ENCODE results near the gene CAMK1G. TPM values are rescaled to one million over a fixed set of nuclear protein-coding genes. Genes with fewer than 3 reads are reported as not detected.

CAMK1G gene
- total RNA-seq (not detected), polyA plus RNA-seq (not detected)

DNA sequence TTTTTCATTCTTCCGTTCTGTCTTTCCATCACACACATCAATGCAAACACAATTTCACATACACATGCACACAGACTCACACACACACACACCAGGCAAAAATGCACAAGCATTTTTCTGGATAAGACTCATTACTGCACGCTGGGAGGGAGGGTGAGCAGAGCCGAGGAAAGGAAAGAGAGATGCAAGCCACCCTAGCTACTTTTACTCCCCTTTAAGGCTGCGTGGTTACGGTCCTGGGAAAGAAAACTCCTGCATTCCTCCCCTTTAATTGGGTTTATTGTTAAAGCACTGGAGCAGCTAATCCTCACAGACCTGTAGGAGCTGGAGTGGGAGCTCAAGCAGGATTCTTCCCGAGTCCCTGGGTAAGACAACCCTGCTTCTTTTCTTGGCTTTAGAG lies at the start of gene CAMK1G:
Gene CAMK1G (plus strand): TSS at position 307 of the 400 bp plus-strand sequence. CDS start 11,270 bp downstream, outside the sequence.
- Histone ChIP-seq H3K9me3 (ENCODE audit: control insufficient read depth in 2 of 2, low read length in 2 of 2) (no peaks in the 10 kb centered on the region), H3K27me3 (ENCODE audit: control insufficient read depth, insufficient read depth, low read length) (peaks cover 51% of the 10 kb centered on the region), H3K4me1 (ENCODE audit: control insufficient read depth, insufficient read depth, low read length, poor library complexity, severe bottlenecking) (no peaks in the 10 kb centered on the region), H3K4me3 (ENCODE audit: low read depth, low read length) (no peak within 1 kb of the TSS), H3K27ac (ENCODE audit: insufficient read depth, low read length, poor library complexity, severe bottlenecking) (no peak within 1 kb of the TSS), H3K36me3 (ENCODE audit: control insufficient read depth, insufficient read depth, low read length) (no peaks in the 10 kb centered on the region)
- Mint-ChIP-seq H3K27ac (no peak within 1 kb of the TSS), H3K9me3 (no peaks in the 10 kb centered on the region), H3K27me3 (peaks cover 27% of the 10 kb centered on the region), H3K36me3 (no peaks in the 10 kb centered on the region), H3K4me3 (no peak within 1 kb of the TSS), H3K4me1 (no peaks in the 10 kb centered on the region)
- DNase-seq (no peak), ATAC-seq (ENCODE audit: low read depth in 2 of 2) (no peak)

DNA sequence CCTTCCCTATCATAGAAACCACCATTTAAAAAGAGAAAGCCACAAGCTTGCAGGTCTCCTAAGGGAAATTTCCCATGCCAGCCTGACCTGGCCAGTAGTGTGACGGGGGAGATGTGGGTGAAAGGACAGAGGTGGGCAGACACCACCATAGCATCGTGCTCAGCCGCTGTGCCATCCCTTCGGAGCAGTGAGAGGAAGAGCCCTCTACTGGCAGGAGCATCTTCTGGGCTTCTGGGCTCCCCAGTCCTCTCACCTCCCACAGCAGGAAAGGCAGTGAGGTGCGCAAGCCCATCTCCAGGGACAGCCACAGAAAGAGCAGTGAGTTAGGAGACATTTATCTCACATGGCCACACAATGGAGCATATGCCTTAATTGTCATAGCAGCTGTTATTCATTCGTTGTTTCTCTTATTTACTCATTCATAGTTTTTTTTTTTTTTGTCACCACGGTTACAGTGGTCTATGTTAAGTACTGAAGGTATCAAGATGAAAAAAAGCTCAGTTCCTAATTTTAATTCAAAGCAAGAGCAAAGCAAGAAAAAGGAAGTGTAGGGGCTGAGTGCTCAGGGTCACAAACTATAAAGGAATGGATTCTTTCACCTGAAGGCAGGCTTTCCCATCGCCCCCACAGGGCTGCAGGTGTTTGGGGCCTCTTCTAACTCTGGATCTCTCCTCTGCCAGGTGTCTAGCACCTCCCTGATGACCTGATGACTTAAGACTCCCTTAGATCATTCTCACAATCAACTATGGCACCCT lies 48.8 kb upstream of the CAMK1G start:
- peaks cover 41% of the 10 kb centered on the region for H3K27me3 Mint-ChIP-seq
- H3K9me3 ChIP-seq (ENCODE audit: control insufficient read depth in 2 of 2, low read length in 2 of 2) = no peaks in the 10 kb centered on the region

DNA sequence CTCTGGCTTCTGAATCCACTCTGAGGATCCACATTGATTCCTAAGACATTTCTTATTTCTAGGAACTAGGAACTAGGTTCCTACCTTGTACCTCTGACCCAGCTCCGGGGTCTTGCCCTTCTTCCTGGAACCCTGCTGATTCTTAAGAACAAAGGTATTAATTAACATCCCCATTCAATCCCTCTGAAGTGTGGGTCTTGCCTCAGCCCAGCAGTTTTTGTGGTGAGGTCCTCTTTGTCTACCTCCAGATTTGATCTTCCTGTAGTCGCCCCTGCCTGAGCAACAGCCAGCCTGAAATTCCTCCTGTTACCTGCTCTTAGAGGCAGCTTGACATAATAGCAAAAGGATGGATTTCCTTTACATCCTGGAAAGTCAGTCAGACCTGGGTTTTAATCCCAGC lies 46.7 kb upstream of the CAMK1G start:
- Mint-ChIP-seq H3K27me3 (peaks cover 41% of the 10 kb centered on the region), H3K36me3 (no peaks in the 10 kb centered on the region), H3K27ac (no peak overlapping the region), H3K9me3 (no peaks in the 10 kb centered on the region), H3K4me3 (no peak overlapping the region), H3K4me1 (no peaks in the 10 kb centered on the region)
- no peak overlapping the region for H3K27ac ChIP-seq (ENCODE audit: insufficient read depth, low read length, poor library complexity, severe bottlenecking)
- peaks cover 10% of the 10 kb centered on the region for H3K27me3 ChIP-seq (ENCODE audit: control insufficient read depth, insufficient read depth, low read length)
- H3K4me3 ChIP-seq (ENCODE audit: low read depth, low read length) = no peak overlapping the region
- H3K36me3 ChIP-seq (ENCODE audit: control insufficient read depth, insufficient read depth, low read length) = no peaks in the 10 kb centered on the region
- no peak for DNase-seq
- no peaks in the 10 kb centered on the region for H3K4me1 ChIP-seq (ENCODE audit: control insufficient read depth, insufficient read depth, low read length, poor library complexity, severe bottlenecking)
- ATAC-seq (ENCODE audit: low read depth in 2 of 2) = no peak
- H3K9me3 ChIP-seq (ENCODE audit: control insufficient read depth in 2 of 2, low read length in 2 of 2) = no peaks in the 10 kb centered on the region

More for the DNA sequence above, 48.8 kb upstream of the CAMK1G start:
- Mint-ChIP-seq H3K9me3 (no peaks in the 10 kb centered on the region), H3K4me3 (no peak overlapping the region), H3K36me3 (no peaks in the 10 kb centered on the region), H3K4me1 (no peaks in the 10 kb centered on the region), H3K27ac (no peak overlapping the region)
- Histone ChIP-seq H3K4me3 (ENCODE audit: low read depth, low read length) (no peak overlapping the region), H3K27me3 (ENCODE audit: control insufficient read depth, insufficient read depth, low read length) (peaks cover 12% of the 10 kb centered on the region), H3K36me3 (ENCODE audit: control insufficient read depth, insufficient read depth, low read length) (no peaks in the 10 kb centered on the region), H3K27ac (ENCODE audit: insufficient read depth, low read length, poor library complexity, severe bottlenecking) (no peak overlapping the region), H3K4me1 (ENCODE audit: control insufficient read depth, insufficient read depth, low read length, poor library complexity, severe bottlenecking) (no peaks in the 10 kb centered on the region)
- DNase-seq (no peak), ATAC-seq (ENCODE audit: low read depth in 2 of 2) (no peak)

DNA sequence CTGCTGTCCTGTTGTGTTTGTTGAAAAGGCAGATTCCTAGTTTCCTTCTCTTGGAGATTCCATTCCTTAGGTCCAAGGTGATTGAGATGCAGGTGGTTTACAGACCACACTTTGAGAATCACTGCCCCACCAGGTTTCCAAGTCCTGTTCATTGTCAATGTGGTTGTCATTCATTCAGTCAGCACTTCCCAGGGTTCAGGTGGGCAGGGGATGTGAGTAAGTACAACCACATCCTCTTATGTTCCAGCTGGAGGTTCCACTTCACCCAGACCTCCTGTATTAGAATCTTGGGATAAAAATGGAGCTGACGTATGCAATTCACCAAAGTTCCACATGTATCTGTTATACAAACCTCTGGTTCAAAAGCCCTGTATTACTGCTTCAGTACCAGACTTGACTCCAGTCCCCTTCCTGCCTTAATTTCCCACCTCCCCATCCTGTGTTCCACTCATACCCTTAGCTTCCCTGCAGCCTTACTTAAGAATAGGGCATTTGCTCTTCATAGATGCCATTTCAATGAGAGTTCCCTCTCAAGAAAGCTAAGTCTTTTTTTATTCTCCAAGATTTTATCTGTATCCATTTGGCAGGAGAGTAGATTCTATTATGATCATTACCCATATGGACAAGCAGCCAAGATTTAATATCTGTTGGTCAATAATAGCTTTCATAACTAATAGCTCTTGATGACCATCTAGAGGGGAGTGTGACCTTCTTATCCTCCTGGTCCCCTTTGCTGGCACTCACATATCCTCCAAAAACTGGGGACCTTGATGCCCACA lies 46.0 kb upstream of the CAMK1G start:
- H3K4me1 Mint-ChIP-seq = no peaks in the 10 kb centered on the region
- no peak overlapping the region for H3K4me3 ChIP-seq (ENCODE audit: low read depth, low read length)
- no peaks in the 10 kb centered on the region for H3K4me1 ChIP-seq (ENCODE audit: control insufficient read depth, insufficient read depth, low read length, poor library complexity, severe bottlenecking)
- no peaks in the 10 kb centered on the region for H3K9me3 ChIP-seq (ENCODE audit: control insufficient read depth in 2 of 2, low read length in 2 of 2)
- no peaks in the 10 kb centered on the region for H3K36me3 Mint-ChIP-seq
- ATAC-seq (ENCODE audit: low read depth in 2 of 2) (no peak), DNase-seq (no peak)
- H3K9me3 Mint-ChIP-seq = no peaks in the 10 kb centered on the region
- peaks cover 36% of the 10 kb centered on the region for H3K27me3 Mint-ChIP-seq
- no peaks in the 10 kb centered on the region for H3K36me3 ChIP-seq (ENCODE audit: control insufficient read depth, insufficient read depth, low read length)
- H3K4me3 Mint-ChIP-seq = no peak overlapping the region
- no peak overlapping the region for H3K27ac Mint-ChIP-seq
- no peak overlapping the region for H3K27ac ChIP-seq (ENCODE audit: insufficient read depth, low read length, poor library complexity, severe bottlenecking)
- peaks cover 10% of the 10 kb centered on the region for H3K27me3 ChIP-seq (ENCODE audit: control insufficient read depth, insufficient read depth, low read length)

DNA sequence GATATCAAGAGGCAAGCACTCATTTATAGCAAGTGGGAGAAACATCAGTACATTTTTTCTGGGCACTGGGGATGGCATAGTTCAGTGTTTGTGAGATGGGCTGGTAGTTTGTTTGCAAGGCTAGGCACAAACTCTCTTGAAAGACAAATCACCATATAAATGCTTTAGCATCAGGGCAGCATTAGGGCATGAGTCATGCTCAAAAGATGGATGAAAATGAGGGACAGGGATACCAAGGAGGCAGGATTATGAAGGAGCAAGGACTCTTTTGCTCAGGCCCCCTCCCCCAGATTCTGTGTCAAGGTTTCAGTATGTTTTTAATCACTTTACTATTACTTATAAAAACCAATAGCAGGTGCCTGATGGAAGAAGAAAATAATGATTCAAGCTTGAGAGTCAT lies 43.9 kb upstream of the CAMK1G start:
- DNase-seq (no peak), ATAC-seq (ENCODE audit: low read depth in 2 of 2) (no peak)
- Mint-ChIP-seq H3K4me1 (no peaks in the 10 kb centered on the region), H3K9me3 (peaks cover 0 to 2% (median 0%) of the 10 kb centered on the region in 7 donors), H3K27me3 (peaks cover 32% of the 10 kb centered on the region), H3K36me3 (no peaks in the 10 kb centered on the region), H3K4me3 (no peak overlapping the region), H3K27ac (no peak overlapping the region)
- no peaks in the 10 kb centered on the region for H3K36me3 ChIP-seq (ENCODE audit: control insufficient read depth, insufficient read depth, low read length)
- H3K4me1 ChIP-seq (ENCODE audit: control insufficient read depth, insufficient read depth, low read length, poor library complexity, severe bottlenecking) = no peaks in the 10 kb centered on the region
- H3K27ac ChIP-seq (ENCODE audit: insufficient read depth, low read length, poor library complexity, severe bottlenecking) = no peak overlapping the region
- no peak overlapping the region for H3K4me3 ChIP-seq (ENCODE audit: low read depth, low read length)
- H3K27me3 ChIP-seq (ENCODE audit: control insufficient read depth, insufficient read depth, low read length) = peaks cover 15% of the 10 kb centered on the region
- no peaks in the 10 kb centered on the region for H3K9me3 ChIP-seq (ENCODE audit: control insufficient read depth in 2 of 2, low read length in 2 of 2)

DNA sequence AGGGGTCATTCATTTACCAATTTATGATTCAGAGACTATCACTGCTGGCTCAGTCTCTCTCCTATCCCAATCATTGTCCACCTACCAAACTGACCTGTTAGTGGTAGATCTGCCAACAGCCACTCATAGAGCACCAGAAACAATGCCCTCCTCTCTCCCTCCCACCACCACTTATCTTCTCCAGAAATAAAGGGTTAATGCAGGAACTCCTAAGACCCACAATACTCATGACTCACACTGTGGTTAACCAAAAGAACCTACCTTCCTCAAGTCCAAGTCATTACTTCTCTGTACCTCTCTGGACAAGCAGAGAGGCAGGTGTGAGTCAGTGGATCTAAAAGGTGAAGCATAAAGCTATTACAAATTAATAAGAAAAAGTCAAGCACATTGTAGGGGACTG lies 40.9 kb upstream of the CAMK1G start:
- ATAC-seq (ENCODE audit: low read depth in 2 of 2) (no peak), DNase-seq (no peak)
- Mint-ChIP-seq H3K4me3 (no peak overlapping the region), H3K27ac (no peak overlapping the region), H3K4me1 (no peaks in the 10 kb centered on the region), H3K27me3 (peaks cover 21% of the 10 kb centered on the region), H3K9me3 (peaks cover 0 to 2% (median 0%) of the 10 kb centered on the region in 7 donors), H3K36me3 (no peaks in the 10 kb centered on the region)
- Histone ChIP-seq H3K36me3 (ENCODE audit: control insufficient read depth, insufficient read depth, low read length) (no peaks in the 10 kb centered on the region), H3K4me1 (ENCODE audit: control insufficient read depth, insufficient read depth, low read length, poor library complexity, severe bottlenecking) (no peaks in the 10 kb centered on the region), H3K27me3 (ENCODE audit: control insufficient read depth, insufficient read depth, low read length) (peaks cover 10% of the 10 kb centered on the region), H3K4me3 (ENCODE audit: low read depth, low read length) (no peak overlapping the region), H3K27ac (ENCODE audit: insufficient read depth, low read length, poor library complexity, severe bottlenecking) (no peak overlapping the region), H3K9me3 (ENCODE audit: control insufficient read depth in 2 of 2, low read length in 2 of 2) (no peaks in the 10 kb centered on the region)

DNA sequence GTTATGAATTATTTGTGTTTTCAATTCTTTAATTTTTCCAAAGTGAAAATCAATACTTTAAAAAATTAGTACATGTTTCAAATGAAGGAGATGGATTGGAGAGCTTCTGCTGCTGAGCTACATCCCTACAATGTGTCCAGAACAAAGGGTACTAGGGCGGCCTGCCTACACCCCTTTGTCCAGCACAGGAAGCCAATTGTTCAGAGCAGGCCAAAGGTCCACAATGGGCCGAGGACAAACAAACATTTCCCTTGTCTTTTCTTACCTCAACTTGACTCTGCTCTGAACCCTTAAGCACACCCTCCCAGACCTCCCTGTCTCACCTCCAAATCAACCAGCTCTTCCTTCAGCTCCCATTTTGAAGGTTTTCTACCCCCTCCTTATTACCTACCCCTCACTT lies 39.4 kb upstream of the CAMK1G start:
- no peaks in the 10 kb centered on the region for H3K4me1 Mint-ChIP-seq
- Histone ChIP-seq H3K27me3 (ENCODE audit: control insufficient read depth, insufficient read depth, low read length) (peaks cover 7% of the 10 kb centered on the region), H3K4me1 (ENCODE audit: control insufficient read depth, insufficient read depth, low read length, poor library complexity, severe bottlenecking) (no peaks in the 10 kb centered on the region), H3K4me3 (ENCODE audit: low read depth, low read length) (no peak overlapping the region), H3K9me3 (ENCODE audit: control insufficient read depth in 2 of 2, low read length in 2 of 2) (no peaks in the 10 kb centered on the region), H3K27ac (ENCODE audit: insufficient read depth, low read length, poor library complexity, severe bottlenecking) (no peak overlapping the region), H3K36me3 (ENCODE audit: control insufficient read depth, insufficient read depth, low read length) (no peaks in the 10 kb centered on the region)
- ATAC-seq (ENCODE audit: low read depth in 2 of 2) (no peak), DNase-seq (no peak)
- peaks cover 0 to 3% (median 0%) of the 10 kb centered on the region in 7 donors for H3K9me3 Mint-ChIP-seq
- peaks cover 13% of the 10 kb centered on the region for H3K27me3 Mint-ChIP-seq
- H3K27ac Mint-ChIP-seq = peak overlapping the region in 1 of 3 donors; percentile 76
- H3K4me3 Mint-ChIP-seq = no peak overlapping the region
- no peaks in the 10 kb centered on the region for H3K36me3 Mint-ChIP-seq

Measured in CD4-positive, CD25-positive, alpha-beta regulatory T cell (primary cell).